CD14-positive monocyte (primary cell): ENCODE data around the gene PDE11A. TPM values are rescaled to one million over a fixed set of nuclear protein-coding genes. Genes with fewer than 3 reads are reported as not detected.

ENCODE experiments used
- DNase-seq, 3 donors: peaks; one replicate each; pipeline ENCODE4 v3.0.0-alpha.2; 2011 to 2022
- H2AFZ ChIP-seq: 2 replicates; pipeline ENCODE4 v1.6.0; 2012; ENCODE audit warnings: mild to moderate bottlenecking, low read depth, low read length, inconsistent platforms; ENCODE audit not compliant: insufficient read depth, poor library complexity, severe bottlenecking
- H3K27ac ChIP-seq, 2 donors: 1 replicate in 1 of 2; 2 replicates in 1 of 2; pipeline ENCODE4 v1.5.1; 2012 to 2013; ENCODE audit warnings: low read length in 2 of 2, control low read depth in 1 of 2, inconsistent platforms in 1 of 2, low read depth in 1 of 2, mild to moderate bottlenecking in 1 of 2
- H3K27me3 ChIP-seq, 2 donors: one replicate each; pipeline versions ENCODE4 v1.6.0 to v1.6.1; 2011 to 2013; ENCODE audit warnings: low read length in 2 of 2; ENCODE audit not compliant: control insufficient read depth in 2 of 2, insufficient read depth in 2 of 2
- H3K36me3 ChIP-seq, 2 donors: replicated peaks in 1 of 2; 1 replicate in 1 of 2; 2 replicates in 1 of 2; pipeline versions ENCODE4 v1.5.1 to v1.6.1; 2012 to 2013; ENCODE audit warnings: low read length in 2 of 2, control low read depth in 1 of 2, inconsistent platforms in 1 of 2, mild to moderate bottlenecking in 1 of 2; ENCODE audit not compliant: insufficient read depth in 2 of 2, control insufficient read depth in 1 of 2
- H3K4me1 ChIP-seq, 2 donors: 1 replicate in 1 of 2; 2 replicates in 1 of 2; pipeline versions ENCODE4 v1.5.1 to v1.6.1; 2012 to 2013; ENCODE audit warnings: low read length in 2 of 2, control low read depth in 1 of 2, inconsistent platforms in 1 of 2, mild to moderate bottlenecking in 1 of 2, moderate library complexity in 1 of 2; ENCODE audit not compliant: insufficient read depth in 2 of 2, control insufficient read depth in 1 of 2
- H3K4me2 ChIP-seq: replicated peaks from 2 replicates; pipeline ENCODE3; 2012; ENCODE audit warnings: low read length, moderate library complexity, mild to moderate bottlenecking; ENCODE audit not compliant: poor library complexity, severe bottlenecking; ENCODE audit errors: extremely low read depth
- H3K4me3 ChIP-seq, 3 experiments: fragments of 200-600 bp in 1 of 3; sonication (generic) in 1 of 3; replicated peaks in 1 of 3; 1 replicate in 2 of 3; 2 replicates in 1 of 3; pipeline ENCODE4 v1.5.1; 2011 to 2013; ENCODE audit warnings: low read length in 3 of 3, mild to moderate bottlenecking in 3 of 3, control low read depth in 2 of 3, low read depth in 2 of 3, inconsistent platforms in 1 of 3, moderate library complexity in 1 of 3
- H3K79me2 ChIP-seq: 2 replicates; pipeline ENCODE4 v1.6.0; 2012; ENCODE audit warnings: mild to moderate bottlenecking, control low read depth, inconsistent platforms, low read length, moderate library complexity; ENCODE audit not compliant: insufficient read depth
- H3K9ac ChIP-seq: 2 replicates; pipeline ENCODE4 v1.6.0; 2017; ENCODE audit warnings: low read length, mild to moderate bottlenecking; ENCODE audit not compliant: insufficient read depth, poor library complexity, severe bottlenecking
- H3K9me3 ChIP-seq, 2 donors: replicated peaks in 1 of 2; 1 replicate in 1 of 2; 2 replicates in 1 of 2; pipeline versions ENCODE4 v1.5.1 to v1.6.1; 2012 to 2013; ENCODE audit warnings: low read length in 2 of 2, control low read depth in 1 of 2; ENCODE audit not compliant: control insufficient read depth in 1 of 2, insufficient read depth in 1 of 2
- H4K20me1 ChIP-seq: 2 replicates; pipeline ENCODE4 v1.6.0; 2012; ENCODE audit warnings: mild to moderate bottlenecking, low read length, control low read depth, moderate library complexity; ENCODE audit not compliant: insufficient read depth
- H3K27ac Mint-ChIP-seq, 7 donors: one replicate each; pipeline ENCODE4 v1.8.0; 2020; ENCODE audit warnings: mild to moderate bottlenecking in 7 of 7, mixed read lengths in 7 of 7, moderate library complexity in 6 of 7, inconsistent platforms in 2 of 7
- H3K27me3 Mint-ChIP-seq, 3 donors: one replicate each; pipeline ENCODE4 v1.8.0; 2021 to 2022; ENCODE audit warnings: low read depth in 3 of 3, mild to moderate bottlenecking in 3 of 3, mixed read lengths in 3 of 3, moderate library complexity in 3 of 3, inconsistent platforms in 1 of 3
- H3K36me3 Mint-ChIP-seq, 2 donors: one replicate each; pipeline ENCODE4 v1.8.0; 2020; ENCODE audit warnings: mixed read lengths in 2 of 2, inconsistent platforms in 1 of 2, mild to moderate bottlenecking in 1 of 2
- H3K4me1 Mint-ChIP-seq: one replicate; pipeline ENCODE4 v1.8.0; 2020; ENCODE audit warnings: mild to moderate bottlenecking, mixed read lengths
- H3K4me3 Mint-ChIP-seq, 2 donors: one replicate each; pipeline ENCODE4 v1.8.0; 2020; ENCODE audit warnings: mild to moderate bottlenecking in 2 of 2, mixed read lengths in 2 of 2, moderate library complexity in 1 of 2
- H3K9me3 Mint-ChIP-seq, 7 donors: one replicate each; pipeline ENCODE4 v1.8.0; 2020 to 2022; ENCODE audit warnings: mixed read lengths in 7 of 7, mild to moderate bottlenecking in 6 of 7, moderate library complexity in 6 of 7, inconsistent platforms in 2 of 7
- CTCF ChIP-seq: fragments of 200-600 bp; IDR thresholded peaks from one replicate; pipeline ENCODE4 v1.8.0; 2022; ENCODE audit warnings: antibody characterized with exemption, mild to moderate bottlenecking
- WGBS: methylation state at CpG from one replicate; pipeline ENCODE4 v1.1.5; 2013; ENCODE audit warnings: missing lambda C conversion rate; ENCODE audit not compliant: insufficient coverage; 5-methylcytosine and 5-hydroxymethylcytosine counted together
- intact Hi-C, 2 donors: fragments of 100-400 bp; cut with micrococcal nuclease; formaldehyde crosslinking; loops; one replicate each; pipeline versions ENCODE4 v1.15.0 to v1.15.1; 2023
- polyA plus RNA-seq, 3 donors: library from polyadenylated mRNA; depleted of rRNA in 1 of 3; unstranded in 2 of 3; stranded (reverse) in 1 of 3; fragments of 300-500 nt in 2 of 3; fragments of >200 nt in 1 of 3; fragmentation: Illumina TruSeq in 2 of 3; gene quantifications; 1 replicate in 2 of 3; 2 replicates in 1 of 3; pipeline ENCODE4 v1.2.3, GENCODE V29; 2012 to 2021

PDE11A gene
- polyA plus RNA-seq, 3 donors: not detected

GRCh38 chr2:177771191-177771590, 301.4 kb downstream of the PDE11A start:
- Mint-ChIP-seq H3K4me3 (no peak overlapping the region), H3K9me3 (peaks cover 0 to 6% (median 0%) of the 10 kb centered on the region in 7 donors), H3K27me3 (peaks cover 0 to 2% (median 0%) of the 10 kb centered on the region in 3 donors), H3K36me3 (no peaks in the 10 kb centered on the region), H3K27ac (no peak overlapping the region), H3K4me1 (no peaks in the 10 kb centered on the region)
- intact Hi-C loops: no loop called here
- no peak overlapping the region for H2AFZ ChIP-seq
- DNase-seq: no peak
- no CpG with 5 or more reads among the region's 3 CpGs for WGBS
- no peaks in the 10 kb centered on the region for H3K27me3 ChIP-seq
- no peak overlapping the region for H3K4me2 ChIP-seq
- H3K4me3 ChIP-seq: no peak overlapping the region
- no peak overlapping the region for H3K27ac ChIP-seq
- H3K4me1 ChIP-seq: no peaks in the 10 kb centered on the region
- TF ChIP-seq CTCF: no peak
- no peaks in the 10 kb centered on the region for H3K9me3 ChIP-seq
- H3K9ac ChIP-seq: no peak overlapping the region
- H3K36me3 ChIP-seq: no peaks in the 10 kb centered on the region
- no peaks in the 10 kb centered on the region for H3K79me2 ChIP-seq
- H4K20me1 ChIP-seq: no peaks in the 10 kb centered on the region

GRCh38 chr2:177767768-177768167, 304.8 kb downstream of the PDE11A start:
- Mint-ChIP-seq H3K9me3 (no peaks in the 10 kb centered on the region), H3K4me1 (peaks cover 6% of the 10 kb centered on the region), H3K36me3 (no peaks in the 10 kb centered on the region), H3K27ac (no peak overlapping the region), H3K4me3 (no peak overlapping the region), H3K27me3 (peaks cover 0 to 3% (median 0%) of the 10 kb centered on the region in 3 donors)
- Histone ChIP-seq H3K27ac (no peak overlapping the region), H3K4me2 (no peak overlapping the region), H3K79me2 (no peaks in the 10 kb centered on the region), H4K20me1 (no peaks in the 10 kb centered on the region), H2AFZ (no peak overlapping the region), H3K4me1 (peaks cover 0 to 4% of the 10 kb centered on the region in 2 donors), H3K9me3 (no peaks in the 10 kb centered on the region), H3K9ac (no peak overlapping the region), H3K4me3 (no peak overlapping the region), H3K27me3 (no peaks in the 10 kb centered on the region), H3K36me3 (no peaks in the 10 kb centered on the region)
- TF ChIP-seq CTCF: no peak
- intact Hi-C loops: loop anchor here in 1 of 2 donors (10.0 kb wide), 1 partner anchor 53 kb away; no protein-coding TSS in a partner anchor
- 95% methylated on average over 2 of the region's 2 CpGs for WGBS
- no peak for DNase-seq
